Stimulated activated CD8-positive, alpha-beta memory T cell treated with anti-CD3 and anti-CD28 coated beads, Interleukin-15, amount 100 ng/mL, for 1 hour (primary cell): ENCODE results near the gene ERFL.

ENCODE experiments used
- DNase-seq: peaks from one replicate; pipeline ENCODE4 v3.0.0-alpha.2; 2020; ENCODE audit warnings: low read depth

The ERFL gene

DNA sequence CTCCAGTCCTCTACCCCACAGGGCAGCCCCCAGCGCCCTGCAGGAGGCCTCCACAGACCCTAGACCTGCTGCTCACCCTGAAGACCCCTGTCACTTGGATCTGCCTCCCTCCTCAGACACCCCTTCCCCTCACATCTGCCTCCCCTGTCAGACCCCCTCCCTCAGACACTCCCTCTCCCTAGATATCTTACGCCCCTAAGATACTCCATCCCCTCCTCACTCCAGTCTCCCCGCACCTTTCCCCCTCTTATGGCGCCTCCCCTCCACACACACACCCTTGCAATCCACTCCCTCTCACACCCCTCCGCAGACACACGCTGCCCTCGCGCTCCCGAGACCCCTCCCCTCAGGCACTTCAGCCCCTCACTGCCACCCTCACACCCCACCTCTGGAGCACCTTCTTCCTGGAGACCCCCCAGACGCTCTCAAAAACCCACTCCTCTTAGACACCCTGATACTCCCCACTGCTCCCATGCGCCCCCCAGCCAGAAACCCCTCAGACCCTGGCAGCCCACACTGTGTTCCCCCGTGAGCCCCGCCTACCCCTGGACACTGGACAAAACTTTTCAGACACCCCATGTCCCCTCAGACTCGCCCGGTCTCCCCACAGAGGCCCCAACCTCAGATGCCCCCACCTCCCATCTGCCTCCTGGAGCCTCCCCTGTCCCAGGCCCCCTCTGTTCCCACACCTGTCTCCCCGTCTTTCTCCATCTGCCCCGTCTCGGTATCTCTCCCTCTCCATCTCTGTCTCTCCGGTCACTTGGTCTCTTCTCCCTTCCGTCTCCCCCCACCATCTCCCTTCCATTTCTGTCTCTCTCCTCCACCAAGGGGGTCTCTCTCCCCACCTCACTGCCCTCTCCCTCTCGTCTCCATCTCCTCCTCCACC, 14.5 kb downstream of the ERFL start:
- no peak for DNase-seq

DNA sequence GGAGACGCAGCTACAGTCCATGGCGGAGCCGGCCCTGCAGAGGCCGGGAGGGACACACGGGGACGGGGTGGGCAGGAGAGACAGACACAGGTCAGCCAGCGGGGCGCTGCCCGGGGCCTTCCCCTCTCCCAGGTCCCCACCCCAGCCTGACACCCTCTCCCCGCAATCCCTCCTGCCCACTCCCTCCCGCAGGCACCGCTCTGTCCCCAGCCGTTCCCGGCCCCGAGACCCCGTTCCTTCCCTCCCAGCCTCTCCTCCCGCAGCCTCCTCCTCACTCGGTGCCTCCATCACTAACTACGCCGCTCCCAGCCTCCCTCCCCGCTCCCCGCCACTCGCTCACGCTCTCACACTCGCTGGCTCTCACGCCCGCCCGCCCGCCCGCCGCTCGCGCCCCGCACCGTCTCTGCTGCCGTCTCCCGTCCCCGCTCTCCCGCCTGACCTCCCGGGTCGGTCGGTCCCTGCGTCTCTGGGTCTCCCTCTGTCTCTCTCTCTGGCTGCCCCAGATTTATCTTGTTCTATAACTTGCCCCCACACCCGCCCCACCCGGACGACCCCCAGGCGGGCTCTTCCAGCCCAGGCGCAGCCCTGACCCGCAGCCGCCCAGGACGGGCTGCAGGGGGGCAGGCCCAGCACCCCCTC, 15.2 kb downstream of the ERFL start:
- DNase-seq = no peak

DNA sequence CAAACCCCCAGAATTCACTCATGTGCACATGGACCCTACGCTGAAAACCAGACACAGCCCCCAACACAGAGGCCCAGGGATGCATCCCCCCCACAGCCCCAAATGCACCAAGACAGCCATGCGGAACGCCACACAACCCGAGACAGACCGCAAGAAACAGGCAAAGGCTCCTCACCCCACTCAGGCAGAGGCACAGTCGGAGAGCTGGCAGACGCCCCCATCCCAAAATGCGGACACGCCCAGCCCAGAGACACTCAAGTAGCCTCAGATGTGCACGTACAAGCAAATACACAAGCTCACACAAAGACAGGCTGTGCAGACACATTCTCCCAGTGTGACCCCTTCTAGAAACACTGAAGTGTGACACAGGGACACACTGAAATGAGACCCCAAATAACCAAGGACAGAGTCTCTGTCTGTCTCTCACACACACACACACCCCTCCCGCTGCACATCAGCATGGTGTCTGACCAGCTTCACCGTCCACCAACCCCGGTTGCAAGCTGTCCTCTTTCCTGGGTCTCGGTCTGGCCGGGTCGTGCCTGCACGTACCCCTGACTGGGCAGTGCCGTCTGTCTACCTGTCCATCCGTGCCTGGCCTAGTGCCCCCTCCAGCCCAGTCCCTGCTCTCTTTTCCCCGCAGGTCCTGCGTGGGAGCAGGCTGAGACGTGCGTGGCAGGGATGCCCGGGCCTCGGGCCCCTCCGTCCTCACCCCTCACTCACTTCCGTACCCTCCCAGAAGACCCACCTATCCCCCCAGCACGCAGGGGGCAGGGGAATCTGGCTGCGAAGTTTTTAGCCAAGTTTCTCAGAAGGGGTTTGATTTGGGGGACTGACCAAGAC, 16.1 kb downstream of the ERFL start:
- no peak for DNase-seq

DNA sequence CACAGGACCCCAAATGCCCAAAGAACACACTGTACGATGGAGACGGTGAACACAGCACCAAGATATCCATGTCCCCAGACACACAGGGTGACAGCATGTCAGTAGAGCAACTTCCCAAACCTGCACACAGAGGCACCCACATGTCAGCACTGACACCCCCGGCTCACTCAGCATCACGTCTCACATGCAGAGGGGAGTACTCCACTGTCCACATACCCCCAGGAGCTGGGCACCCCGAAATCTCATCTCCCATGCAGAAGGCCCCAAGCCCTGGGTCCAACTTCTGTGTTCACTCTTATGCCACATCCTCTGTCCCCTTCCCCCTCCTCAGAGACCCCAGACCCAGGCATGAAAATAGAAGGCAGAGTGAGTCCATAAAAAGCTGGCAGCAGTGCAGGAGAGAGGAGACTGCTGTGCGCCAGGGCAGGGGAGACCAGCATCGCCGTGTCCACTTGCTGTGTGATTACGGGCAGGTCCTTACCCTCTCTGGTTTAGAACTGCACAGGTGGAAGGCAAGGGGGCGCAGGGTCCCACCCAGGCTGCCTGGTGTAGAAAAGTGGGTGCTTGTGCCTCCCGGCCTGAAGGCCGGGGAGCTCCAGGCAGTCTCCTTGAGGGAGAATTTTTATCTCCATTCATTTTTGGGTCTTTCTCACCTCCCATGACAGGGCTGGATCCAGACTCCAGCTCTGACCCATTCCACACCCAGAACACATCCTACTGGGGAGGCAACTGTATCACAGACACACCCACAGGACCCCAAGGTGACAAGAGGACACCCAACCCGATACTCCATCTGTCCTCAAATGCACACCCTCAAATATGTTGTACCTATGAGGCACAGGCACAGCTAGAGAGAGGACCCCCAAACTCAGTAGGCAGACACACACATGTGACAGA, 17.0 kb downstream of the ERFL start:
- no peak for DNase-seq

DNA sequence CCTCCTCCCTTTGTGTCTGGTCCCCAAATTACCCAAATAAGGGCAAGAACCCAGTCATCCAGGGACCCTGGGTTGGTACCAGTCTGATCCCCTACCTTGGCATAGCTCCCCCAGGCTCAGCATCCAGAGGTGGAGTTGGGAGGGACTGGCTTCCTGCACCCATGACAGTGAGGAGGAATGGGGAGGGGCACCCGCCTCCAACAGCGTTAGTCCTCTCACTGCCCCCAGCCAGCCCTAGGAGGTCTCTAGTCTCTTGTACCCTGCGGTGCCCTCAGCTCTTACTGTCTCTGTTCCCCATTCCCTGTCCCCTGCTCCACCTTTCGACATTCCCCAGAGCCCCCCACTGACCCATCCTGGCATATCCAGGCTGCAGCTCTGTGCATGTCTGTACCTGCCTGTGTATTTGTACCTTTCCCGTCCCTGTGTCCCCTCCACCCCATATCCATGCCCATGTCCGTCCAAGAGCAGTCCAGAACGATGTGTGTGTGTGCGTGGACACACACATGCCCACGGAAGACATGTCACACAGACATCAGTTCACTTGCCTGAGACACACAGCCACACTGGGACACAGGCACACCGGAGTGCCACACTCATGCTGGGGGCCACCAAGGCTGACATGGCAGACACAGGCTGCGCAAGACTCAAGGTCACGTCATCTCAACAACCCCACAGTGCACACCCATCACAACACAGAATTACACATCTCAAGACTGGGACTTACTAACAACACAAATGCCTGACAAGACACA, 17.8 kb downstream of the ERFL start:
- no peak for DNase-seq

DNA sequence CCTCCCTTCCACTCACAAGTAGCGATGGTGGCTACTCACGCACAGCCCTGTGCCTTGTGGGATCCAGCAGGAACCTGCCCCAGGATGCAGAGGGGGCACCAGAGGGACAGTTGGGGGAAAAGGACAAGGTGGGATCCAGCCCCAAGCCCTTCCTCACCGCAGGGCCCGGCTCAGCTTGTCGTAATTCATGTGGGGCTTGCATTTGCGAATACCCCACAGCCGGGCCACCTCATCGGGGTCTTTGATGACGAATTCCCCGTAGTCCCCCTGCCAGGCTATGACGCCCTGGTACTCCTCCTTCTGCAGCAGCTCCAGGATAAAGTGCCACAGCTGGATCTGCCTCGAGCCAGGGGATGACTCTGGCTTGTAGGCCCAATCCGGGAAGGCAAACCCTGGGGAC, 18.5 kb downstream of the ERFL start:
- no peak for DNase-seq

DNA sequence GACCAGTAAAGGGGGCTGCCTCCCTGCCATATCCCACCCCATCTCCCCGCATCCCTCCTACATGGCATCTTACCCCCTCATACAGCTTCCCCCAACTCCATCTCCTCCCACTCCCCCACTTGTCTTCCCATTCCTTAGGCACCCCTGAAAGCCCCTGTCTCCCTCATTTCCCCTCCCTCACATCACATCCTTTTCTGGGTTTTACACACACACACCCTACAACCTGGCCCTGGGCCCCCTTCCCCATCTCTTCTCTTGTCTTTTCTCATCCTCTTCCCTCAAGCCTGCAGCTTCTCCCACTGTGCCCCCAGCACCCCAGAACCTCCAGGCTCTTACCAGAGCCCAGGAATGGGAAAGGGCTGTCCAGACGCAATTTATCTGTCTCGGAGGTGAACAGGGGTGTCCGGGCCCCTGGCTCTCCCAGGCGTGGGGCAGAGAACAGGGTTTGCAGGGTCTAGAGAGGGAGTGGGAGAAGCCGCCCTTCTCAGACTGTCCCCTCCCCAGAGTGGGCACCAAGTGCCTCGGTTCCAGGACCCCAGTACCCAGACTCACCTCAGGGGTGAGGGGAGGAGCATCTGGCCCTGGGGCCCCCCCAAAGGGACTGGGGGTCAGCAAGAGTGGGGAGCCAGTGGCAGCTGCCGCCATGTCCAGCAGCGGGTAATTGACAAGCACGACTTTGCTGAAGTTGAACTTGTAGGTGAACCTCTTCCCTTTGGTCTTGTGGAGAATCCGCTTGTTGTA, 19.4 kb downstream of the ERFL start:
- no peak for DNase-seq

DNA sequence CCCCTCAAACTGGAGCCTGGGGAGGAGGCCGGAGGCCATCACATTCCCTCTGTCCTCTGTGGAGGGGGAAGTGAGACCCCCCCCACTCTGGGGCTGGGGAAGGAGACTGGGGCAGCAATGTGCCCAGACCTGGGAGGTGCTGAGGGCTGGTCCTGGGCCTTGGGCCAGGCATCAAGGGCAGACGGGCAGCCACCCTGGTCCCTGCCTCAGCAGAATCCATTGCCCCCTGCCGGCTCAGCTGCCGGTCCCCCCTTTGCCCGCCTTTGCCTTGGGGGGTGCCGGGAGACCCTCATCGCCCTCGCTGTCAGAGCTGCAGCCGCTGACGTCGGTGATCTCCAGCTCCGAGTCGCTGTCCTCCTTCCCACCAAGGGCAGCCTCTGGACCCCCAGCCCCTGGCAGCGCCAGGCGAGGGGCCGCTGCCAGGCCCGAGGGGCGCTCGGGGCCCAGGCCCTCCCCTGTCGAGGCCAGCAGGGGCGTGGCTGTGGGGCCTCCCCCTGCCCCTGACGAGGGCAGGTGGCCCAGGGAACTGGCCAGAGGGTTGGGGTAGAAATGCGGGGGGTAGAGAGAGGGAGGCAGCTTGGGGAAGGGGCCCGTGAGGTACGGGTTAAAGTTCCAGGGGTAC, 20.1 kb downstream of the ERFL start:
- no peak for DNase-seq

DNA sequence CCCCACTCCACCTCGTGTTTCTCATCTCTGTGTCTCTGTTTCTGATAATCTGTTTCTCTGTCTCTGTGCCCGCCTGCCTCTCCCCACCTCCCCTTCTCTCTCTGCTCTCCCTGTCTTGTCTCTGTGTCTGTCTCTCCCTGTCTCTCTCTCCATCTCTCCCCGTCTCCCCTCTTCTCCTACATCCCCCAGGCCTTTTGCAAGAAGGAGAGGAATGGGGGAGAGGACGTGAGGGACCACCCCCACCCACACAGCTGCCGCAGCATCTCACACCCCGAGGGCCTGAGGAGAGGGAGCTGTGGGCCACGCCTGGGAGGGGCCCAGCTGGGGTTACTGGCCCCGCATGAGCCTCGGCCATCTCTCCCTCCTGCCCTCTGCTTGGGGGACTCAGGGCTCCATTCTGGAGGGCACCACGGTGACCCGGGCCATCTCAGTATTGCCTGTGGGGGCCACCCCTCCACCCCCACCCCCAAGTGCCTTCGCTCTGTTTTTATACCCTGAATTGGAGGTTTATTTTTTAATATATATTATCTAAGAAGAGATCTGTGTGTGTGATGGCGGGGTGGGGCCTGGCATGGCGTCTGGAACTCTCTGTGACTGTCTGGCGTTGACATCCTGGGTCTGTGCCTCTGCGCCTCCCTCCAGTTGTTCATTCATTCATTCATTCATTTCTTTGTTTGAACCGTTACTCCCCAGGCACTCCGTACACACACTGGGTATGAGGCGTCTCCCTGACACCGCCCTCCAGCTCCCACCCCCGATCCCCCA, 21.2 kb downstream of the ERFL start:
- no peak for DNase-seq

DNA sequence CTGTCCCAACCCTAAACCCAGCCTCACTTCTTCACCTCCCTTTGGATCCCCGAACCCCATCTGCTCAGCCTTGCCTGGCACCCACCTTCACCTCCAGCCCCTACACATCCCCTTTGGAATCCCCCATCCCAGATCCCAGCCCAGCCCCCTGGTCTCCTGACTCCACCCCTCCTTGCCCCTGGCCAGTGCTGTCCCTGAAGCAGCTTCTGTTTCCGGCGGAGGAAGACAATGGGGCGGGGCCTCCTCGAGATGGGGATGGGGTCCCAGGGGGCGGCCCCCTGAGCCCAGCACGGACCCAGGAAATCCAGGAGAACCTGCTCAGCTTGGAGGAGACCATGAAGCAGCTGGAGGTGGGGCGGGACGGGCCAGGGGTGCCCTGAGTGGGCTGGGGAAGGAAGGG, 22.0 kb downstream of the ERFL start:
- DNase-seq = no peak

DNA sequence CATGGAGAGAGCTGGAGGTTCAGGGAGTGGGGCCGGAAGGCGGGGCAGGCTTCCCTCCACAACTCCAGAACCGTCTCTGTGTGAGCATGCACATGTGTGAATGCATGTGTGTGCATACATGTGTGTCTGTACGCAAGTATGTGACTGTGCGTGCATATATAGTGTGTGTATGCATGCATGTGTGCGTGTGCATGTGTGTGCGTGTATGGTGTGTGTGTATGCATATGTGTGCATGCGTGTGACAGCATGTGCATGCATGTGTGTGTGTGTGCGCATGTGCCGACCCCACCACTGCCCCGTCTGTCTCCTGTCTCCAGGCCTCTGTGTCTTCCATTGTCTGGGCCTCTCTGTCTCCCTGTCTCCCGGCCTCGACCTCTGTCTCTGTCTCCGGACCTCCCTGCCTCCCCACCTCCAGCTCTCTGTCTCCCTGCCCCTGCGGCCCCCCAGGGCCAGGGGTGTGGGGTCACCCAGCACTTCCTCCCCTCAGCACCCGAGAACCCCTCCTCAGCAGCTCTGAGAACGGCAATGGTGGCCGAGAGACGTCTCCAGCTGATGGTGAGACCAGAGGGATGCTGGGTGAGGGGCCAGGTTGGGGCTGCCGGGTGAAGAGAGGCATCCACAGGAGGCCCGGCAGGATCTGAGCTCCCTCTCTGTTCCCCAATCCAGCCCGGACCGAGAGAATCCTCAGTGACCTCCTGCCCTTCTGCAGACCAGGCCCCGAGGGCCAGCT, 22.8 kb downstream of the ERFL start:
- no peak for DNase-seq

DNA sequence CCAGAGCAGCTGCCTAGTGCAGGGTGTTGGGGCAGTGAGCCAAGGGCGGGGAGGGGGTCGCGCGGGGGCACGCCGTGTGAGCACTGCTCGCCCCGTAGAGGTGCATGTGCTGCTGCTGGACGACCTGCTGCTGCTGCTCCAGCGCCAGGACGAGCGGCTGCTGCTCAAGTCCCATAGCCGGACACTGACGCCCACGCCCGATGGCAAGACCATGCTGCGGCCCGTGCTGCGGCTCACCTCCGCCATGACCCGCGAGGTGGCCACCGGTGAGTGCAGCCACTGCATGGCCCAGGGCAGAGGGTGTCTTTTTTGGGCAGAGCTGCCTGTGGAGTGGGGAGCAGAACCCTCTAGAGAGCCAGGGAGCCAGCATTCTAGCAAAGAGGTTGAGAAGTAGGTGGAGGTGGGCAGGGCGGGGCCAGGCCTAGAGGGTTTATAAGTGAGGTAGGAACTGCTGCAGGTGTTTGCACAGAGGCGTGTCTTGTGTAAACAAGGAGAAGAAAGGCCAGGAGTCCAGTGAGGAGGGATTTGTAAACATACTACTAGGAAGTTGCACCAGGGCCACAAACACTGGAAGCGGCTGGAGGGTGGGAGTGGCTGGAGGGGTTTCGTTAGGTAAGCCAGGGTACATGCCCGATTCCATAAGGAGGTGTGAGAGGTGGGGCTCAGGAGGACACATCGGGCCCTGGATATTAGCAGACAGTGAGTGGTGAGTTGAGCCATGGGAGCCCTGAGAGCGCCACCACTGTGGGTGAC, 24.0 kb downstream of the ERFL start:
- DNase-seq = no peak

DNA sequence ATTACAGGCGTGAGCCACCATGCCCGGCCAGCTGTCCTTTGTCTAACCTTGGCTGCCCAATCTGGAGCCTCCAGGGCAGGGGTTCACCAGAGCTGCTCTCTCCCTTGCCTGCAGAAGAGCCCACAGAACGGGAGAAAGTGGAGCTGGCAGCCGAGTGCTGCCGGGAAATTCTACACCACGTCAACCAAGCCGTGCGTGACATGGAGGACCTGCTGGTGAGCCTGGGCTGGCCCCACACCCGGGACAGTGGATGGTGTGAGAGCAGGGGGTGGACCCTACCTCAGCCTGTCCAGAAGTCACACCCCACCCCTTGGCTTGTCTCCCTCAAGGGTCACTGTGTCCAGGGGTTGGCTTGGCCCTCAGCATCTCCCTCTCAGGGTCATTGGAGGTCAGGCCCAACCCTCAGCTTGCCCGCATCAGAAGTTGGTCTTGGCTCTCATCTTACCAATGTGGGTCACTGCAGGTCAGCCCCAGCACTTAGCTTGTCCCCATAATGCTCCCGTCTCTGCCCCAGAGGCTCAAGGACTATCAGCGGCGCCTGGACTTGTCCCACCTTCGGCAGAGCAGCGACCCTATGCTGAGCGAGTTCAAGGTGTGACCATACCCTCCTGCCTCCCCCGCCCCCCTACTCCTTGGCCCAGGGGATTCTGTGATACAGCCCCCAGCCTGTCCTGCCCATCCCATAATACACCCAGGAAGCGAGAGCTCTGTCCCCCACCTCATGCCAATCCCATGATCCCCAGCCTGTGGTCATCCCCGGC, 24.9 kb downstream of the ERFL start:
- no peak for DNase-seq

DNA sequence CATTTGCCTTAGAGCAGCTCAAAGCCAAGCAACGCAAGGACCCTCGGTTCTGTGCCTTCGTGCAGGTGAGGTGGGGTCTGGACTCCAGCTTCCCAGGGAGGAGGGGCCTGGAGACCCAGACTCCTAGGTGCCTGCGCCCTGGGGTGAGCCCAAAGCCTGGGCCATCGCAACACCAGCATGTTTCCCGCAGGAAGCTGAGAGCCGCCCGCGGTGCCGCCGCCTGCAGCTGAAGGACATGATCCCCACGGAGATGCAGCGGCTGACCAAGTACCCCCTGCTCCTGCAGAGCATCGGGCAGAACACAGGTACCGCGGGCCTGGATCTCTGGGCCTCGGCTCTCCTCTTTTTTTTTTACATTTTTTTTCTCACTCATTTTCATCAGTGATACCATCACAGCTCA, 25.7 kb downstream of the ERFL start:
- no peak for DNase-seq

DNA sequence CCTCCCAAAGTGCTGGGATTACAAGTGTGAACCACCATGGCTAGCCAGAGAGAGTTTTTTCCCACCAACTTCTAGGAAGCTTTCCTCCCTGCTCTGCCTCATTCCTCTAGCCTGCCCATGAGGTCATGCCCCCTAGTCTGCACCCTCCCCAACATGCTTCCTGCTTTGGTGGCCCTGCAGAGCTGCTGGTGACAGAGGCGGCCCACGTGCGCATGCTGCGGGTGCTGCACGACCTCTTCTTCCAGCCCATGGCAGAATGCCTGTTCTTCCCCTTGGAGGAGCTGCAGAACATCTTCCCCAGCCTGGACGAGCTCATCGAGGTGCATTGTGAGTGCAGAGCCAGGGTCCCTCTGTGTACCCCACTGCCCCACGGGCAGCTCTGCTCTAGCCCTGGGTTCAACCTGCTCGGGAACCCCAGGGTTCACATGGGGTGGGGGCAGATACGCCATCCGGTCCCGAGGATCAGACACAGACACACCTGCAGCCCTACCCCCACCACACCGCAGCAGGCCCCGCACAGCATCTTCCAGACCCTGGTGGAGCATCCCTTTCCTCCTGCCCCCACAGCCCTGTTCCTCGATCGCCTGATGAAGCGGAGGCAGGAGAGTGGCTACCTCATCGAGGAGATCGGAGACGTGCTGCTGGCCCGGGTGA, 26.4 kb downstream of the ERFL start:
- DNase-seq = no peak

DNA sequence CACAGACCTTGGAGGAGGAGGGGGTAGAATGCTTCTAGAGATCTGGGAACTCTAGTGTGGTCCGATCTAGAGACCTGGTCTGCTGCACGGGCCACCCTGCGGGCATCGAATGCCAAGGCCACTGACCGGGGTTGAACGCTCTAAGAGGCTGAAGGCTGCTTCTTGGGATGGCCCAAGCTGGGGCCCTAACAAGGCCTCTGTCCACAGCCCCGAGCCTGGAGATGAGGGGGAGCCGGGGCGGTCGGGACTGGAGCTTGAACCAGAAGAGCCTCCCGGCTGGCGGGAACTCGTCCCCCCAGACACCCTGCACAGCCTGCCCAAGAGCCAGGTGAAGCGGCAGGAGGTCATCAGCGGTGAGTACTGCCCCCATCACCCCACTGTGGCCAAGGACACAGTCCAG, 30.0 kb downstream of the ERFL start:
- DNase-seq = no peak
